HG02678 (cell line): ENCODE results near the gene UTS2R.
"Not testable (repeated sequence)": the region's sequence is repeated elsewhere in the genome, so short reads cannot be mapped to it uniquely, and the experiment has no call there.

ENCODE experiments used
- ATAC-seq: cut with Tn5 transposase; IDR thresholded peaks from one replicate; pipeline ENCODE4 v1.9.1; 2021; ENCODE audit warnings: mild to moderate bottlenecking, moderate library complexity; ENCODE audit not compliant: unreplicated experiment

The UTS2R gene

DNA sequence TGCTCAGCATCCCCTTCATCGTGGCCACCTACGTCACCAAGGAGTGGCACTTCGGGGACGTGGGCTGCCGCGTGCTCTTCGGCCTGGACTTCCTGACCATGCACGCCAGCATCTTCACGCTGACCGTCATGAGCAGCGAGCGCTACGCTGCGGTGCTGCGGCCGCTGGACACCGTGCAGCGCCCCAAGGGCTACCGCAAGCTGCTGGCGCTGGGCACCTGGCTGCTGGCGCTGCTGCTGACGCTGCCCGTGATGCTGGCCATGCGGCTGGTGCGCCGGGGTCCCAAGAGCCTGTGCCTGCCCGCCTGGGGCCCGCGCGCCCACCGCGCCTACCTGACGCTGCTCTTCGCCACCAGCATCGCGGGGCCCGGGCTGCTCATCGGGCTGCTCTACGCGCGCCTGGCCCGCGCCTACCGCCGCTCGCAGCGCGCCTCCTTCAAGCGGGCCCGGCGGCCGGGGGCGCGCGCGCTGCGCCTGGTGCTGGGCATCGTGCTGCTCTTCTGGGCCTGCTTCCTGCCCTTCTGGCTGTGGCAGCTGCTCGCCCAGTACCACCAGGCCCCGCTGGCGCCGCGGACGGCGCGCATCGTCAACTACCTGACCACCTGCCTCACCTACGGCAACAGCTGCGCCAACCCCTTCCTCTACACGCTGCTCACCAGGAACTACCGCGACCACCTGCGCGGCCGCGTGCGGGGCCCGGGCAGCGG lies 3.2 kb downstream of the UTS2R start:
- no peak for ATAC-seq

DNA sequence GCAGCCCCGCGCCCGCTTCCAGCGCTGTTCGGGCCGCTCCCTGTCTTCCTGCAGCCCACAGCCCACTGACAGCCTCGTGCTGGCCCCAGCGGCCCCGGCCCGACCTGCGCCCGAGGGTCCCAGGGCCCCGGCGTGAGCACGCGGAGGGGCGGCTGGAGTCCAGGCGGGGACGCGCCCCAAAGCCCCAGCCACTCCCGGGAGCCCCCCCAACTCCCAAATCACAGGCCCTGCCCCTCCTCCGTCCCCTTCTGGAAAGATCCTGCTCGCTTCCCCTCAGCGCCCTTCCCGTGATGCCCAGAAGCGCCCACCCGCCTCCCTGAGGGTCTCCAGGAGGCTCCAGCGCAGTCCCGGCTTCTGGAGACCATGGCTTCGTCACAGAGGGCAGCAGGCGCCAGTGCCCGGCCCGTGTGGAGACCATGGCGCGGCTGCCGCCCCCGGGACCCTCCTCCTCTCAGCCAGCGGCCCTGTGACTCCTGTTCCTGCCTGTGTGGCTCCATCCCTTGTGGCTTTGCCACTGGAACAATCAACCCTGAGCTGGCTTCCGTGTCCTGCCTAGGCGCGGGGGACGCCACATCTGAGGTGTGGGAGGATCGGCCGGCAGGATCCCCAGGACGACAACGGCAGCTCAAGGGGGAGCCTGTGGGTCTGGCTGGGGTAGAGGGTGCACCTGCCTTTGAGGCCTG lies 3.9 kb downstream of the UTS2R start:
- no peak for ATAC-seq

DNA sequence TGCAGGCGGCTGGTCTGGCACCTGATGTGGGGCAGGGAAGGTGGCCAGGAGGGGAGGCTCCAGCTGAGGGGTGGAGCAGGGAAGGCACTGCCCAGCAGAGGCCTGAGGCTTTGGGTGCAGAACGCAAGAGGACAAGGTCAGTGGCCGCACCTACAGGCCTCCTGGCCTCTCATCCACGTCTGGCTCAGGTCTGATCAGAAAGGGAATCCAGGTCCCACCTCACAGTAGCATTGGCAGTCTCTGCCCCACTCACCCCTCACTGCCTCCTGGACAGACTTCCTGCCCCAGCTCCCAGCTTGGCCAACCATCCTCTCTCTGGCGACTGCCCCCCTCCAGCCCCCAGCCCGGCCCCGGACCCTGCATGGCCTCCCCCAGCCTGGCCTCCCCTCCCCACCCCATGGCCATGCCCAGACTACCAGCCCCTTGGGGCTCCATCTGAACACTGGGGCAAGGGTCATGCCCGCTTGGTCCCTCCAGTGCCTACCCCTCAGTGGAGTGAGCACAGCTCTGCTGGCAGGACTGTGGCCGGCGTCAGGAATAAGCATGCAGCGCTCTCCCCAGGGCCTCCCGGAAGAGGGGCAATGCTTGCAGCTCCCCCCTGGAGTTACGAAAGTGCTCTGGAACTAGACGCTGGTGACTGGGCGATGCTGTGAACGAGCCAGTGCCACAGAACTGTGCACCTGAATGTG lies 4.6 kb downstream of the UTS2R start:
- ATAC-seq: no peak

DNA sequence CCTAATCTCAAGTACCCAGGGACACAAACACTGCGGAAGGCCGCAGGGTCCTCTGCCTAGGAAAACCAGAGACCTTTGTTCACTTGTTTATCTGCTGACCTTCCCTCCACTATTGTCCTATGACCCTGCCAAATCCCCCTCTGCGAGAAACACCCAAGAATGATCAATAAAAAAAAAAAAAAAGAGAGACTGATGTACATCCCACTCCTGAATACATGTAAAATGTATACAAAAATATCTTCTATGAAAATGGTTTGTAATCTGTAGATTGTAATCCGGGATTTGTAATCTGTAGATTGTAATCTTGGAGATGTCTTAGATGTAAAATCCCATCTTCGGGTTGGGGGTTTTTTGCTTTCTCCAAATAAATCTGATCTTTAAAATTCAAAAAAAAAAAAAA lies 5.7 kb downstream of the UTS2R start:
- not testable (repeated sequence) for ATAC-seq

DNA sequence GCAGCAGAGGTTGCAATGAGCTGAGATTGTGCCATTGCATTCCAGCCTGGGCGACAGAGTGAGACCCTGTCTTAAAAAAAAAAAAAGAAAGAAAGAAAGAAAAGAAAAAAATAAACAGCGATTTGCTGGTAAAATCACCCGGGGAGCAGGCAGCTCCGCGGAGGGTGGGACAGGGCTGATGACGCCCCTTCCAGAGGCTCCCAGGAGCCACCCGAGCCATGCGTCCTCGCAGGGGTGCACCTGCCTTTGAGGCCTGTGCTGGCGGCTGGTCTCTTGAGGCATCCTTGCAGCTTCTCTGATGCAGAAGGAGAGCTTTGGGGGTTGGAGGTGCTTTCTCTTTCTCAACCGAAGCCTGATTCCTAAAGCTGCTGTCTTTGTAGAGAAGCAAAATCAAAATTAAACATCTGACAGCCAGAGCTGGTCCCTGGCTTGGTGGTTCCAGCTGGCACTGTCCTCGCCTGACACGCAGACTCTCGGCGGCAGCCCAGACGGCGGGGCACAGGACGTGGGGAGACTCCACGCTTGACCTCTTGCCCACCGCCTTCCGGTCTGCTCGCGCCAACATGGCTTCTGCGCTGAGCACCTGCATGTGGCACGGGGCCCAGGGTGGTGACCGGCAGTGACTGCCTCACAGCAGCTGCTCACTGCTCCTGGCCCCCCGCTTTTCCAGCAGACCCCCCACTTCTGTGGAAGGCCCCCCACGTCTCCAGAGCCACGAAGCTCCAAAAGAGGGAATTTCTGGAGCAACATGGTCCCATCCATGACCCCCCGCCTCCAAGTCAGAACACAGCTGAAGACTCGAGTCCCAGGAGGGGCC lies 6.6 kb downstream of the UTS2R start:
- no peak for ATAC-seq

DNA sequence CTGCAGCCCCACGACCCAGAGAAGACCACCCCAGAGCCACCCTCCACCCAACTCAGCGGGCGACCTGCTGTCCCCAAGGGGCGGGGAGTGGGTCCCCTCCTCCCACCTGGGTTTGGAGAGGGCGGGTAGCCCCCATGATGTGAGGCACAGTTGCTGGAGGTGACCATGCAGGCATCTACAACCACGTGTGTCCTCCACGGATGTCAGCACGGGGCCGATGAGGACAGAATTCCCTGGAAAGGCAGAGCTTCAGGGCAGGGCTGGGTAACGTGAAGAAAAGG lies 7.1 kb downstream of the UTS2R start:
- no peak for ATAC-seq

DNA sequence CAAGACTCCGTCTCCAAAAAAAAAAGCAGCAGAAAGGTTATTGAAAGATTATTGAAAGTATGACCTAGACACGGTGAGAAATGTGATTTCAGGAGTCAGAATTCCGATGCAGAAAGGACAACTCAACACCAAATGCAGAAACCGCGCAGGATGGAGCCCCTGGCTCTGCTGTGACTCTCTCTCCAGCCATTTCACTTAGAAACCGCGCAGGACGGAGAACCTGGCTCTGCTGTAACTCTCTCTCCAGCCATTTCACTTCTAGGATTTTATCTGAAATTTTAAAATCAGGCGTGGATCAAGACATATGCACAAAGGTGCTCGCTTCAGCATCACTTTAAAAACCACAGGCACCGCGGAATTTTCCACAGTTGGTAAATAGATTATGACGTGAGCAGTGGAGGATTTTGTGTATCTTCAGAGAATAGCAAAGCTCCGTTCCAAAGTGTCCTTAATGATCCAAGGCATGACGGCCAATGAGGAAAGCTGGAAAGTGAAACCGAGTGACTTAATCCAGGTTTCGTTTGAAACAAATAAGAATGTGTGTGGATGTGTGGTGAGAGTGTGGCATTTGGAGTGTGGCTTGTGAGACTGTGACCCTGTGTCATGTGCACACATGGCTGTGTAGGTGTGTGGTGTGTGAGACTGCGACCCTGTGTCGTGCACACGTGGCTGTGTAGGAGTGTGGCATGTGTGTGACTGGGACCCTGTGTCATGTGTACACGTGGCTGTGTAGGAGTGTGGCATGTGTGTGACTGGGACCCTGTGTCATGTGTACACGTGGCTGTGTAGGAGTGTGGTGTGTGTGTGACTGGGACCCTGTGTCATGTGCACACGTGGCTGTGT lies 9.5 kb downstream of the UTS2R start:
- ATAC-seq: no peak

DNA sequence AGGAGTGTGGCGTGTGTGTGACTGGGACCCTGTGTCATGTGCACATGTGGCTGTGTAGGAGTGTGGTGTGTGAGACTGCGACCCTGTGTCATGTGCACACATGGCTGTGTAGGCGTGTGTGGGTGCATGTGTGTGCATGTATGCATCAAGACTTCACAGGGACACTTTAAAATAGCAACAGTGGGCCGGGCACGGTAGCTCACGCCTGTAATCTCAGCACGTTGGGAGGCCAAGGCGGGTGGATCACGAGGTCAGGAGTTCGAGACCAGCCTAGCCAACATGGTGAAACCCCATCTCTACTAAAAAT lies 10.1 kb downstream of the UTS2R start:
- not testable (repeated sequence) for ATAC-seq

DNA sequence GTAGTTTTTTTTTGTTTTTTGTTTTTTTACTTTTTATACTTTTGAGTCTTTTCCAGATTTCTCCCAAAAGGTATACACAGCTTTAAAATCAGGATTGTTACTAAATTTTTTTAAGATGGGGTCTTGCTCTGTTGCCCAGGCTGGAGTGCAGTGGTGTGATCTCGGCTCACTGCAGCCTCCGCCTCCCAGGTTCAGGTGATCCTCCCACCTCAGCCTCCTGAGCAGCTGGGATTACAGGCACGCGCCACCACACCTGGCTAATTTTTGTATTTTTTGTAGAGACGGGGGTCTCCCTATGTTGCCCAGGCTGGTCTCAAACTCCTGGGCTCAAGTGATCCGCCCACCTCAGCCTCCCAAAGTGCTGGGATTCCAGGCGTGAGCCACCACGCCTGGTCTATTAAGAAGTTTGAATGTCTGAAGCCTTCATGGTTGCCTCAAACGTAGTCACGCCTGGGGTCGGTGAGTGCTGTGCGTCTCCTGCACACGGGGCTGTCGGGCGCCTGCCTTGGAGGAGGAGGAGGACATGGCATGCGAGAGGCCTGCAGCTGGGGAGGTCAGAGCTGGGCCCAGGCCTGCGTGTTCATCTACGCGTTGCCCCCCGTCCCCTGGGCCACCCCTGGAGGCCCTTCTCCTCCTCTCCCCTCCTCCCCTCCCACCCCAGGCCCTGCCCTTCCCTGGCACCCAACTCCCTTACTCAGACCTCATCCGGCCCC lies 10.8 kb downstream of the UTS2R start:
- not testable (repeated sequence) for ATAC-seq

DNA sequence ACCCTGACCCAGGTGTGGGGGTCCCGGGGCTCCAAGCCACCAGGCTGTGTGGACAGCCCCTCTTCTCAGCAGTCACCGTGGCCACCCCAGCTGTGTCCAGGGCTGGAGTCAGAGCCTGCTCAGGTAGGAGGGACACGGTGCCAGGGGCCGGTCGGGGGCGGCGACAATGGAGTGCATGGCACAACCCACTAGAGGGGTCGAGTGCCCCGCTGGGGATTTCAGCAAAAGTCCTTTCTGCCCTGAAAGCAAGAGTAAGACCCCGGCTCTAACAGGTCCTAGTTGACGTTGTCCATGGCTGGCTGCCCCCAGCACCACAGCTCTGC lies 11.3 kb downstream of the UTS2R start:
- no peak for ATAC-seq

DNA sequence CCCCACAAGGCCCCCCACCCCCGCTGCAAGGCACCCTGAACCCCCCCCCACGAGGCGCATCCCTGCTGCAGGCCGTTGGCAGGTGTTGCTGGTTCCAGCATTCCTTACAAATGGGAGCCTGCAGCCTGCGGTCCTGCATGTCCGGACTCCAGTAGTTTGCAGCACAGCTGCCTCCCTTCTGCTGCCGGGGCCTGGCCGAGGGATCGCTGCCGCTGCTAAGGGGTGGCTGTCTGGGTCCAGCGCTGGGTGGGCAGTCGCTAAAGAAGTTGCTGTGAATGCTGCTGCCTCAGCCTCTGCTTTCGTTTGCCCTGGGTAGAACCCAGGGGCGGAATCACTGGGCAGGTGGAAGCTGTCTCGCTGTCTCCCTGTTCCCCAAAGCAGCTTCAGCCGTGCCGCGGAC lies 11.8 kb downstream of the UTS2R start:
- no peak for ATAC-seq

DNA sequence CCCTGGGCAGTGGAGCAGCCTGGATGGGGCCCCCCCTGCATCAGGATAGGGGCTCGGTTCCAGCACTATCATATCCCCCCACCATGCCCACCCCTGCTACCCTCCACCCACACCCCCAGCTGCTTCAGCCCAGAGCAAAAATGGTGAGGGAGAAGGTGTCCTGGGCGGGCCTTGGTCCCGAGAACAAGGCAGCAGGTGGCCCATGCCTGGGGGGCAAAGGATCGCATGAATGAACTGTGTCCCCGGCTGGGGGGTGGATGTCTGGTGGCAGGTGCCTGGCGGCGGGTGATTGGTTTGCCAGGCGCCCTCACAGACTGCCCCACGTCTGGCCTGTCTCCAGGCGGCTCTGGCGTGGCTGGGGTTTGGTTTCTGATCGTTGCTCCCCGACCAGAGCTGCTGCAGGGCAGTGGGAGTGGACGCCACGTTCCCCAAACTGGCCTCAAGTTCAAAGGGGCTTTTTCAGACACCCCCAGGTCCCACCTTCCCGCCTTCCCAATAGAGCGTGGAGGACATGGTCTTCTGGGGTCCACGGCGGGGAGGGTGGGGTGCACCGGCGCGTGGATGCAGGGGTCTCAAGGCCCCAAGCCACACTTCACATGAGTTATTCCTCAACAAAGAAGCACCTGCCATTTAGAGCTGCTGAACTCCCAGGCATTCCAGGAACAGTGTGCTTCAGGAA lies 12.6 kb downstream of the UTS2R start:
- ATAC-seq: no peak

DNA sequence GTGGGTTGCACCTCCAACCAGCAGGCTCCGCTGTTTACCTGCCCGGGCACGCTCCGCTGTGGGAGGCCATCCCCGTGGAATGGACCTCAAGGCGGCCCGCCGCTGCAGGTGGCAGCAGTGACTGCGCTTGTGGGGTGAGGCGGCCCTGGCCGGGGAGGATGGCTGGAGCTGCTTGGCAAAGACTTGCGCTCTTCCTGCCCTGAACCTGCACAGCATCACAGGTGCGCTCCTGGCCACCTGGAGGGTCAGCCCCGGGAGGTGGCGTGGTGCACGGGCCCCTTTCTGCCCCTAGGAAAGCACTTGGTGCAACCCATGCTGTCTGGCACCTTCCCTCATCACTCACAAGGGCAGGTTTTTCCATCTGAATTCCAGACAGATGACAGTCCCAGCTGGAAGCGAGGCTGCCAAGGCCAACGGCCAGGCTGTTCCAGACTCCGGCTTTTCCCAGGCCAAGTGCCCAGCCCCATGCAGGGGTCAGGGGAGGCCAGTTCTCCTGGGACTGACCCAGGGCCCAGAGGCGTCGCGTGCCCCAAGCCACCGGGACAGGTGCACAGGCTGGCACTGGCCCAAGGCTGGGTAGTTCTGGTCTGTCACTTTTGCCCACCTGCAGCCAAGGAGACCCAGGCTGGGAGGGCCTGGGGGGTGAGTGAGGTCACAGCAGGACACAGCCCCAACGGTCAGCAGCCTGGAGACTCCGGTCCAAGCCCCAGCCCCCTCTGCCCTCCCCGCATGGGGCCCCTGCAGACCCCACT lies 13.3 kb downstream of the UTS2R start:
- no peak for ATAC-seq

DNA sequence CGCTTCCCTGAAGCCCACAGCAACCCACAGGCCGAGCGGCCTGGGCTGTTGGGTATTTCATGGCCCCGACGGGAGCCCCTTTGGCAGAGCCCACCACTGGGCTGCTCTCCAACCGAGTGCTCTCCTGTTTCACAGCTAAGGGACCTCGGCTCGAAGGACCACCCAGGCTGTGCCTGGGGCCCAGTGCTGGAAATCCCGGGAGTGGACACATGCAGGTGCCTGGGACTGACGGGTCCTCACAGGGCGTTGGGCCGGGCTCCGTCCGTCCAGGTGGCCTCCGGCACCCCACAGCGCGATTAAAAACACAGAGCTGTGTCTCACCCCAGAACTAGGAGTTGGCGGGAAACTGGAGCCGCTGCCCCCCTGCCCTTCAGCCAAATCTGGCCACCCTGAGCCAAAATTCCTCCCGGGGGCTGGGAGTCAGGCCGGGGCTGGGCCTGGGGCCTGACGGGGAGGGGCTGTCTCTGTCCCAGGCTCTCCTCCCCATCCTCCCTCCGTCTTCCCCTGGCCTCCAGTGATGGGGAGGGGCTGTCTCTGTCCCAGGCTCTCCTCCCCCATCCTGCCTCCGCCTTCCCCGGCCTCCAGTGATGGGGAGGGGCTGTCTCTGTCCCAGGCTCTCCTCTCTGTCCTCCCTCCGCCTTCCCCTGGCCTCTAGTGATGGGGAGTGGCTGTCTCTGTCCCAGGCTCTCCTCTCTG lies 14.1 kb downstream of the UTS2R start:
- no peak for ATAC-seq

DNA sequence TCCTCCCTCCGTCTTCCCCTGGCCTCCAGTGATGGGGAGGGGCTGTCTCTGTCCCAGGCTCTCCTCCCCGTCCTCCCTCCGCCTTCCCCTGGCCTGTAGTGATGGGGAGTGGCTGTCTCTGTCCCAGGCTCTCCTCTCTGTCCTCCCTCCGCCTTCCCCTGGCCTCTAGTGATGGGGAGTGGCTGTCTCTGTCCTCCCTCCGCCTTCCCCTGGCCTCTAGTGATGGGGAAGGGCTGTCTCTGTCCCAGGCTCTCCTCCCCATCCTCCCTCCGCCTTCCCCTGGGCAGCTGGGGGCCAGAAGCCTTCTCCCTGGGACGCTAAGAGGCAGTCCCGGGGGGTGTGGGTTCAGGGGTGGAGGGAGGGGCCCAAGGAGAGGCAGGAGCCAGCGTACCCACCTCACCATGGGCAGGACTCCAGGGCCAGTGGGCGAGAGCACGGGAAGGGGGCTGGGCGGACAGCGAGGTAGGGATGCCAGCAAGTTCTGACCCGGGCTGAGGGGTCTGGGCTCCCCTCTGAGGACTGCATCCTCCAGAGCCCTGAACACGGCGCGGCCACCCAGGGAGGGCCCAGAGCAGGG lies 14.8 kb downstream of the UTS2R start:
- no peak for ATAC-seq

DNA sequence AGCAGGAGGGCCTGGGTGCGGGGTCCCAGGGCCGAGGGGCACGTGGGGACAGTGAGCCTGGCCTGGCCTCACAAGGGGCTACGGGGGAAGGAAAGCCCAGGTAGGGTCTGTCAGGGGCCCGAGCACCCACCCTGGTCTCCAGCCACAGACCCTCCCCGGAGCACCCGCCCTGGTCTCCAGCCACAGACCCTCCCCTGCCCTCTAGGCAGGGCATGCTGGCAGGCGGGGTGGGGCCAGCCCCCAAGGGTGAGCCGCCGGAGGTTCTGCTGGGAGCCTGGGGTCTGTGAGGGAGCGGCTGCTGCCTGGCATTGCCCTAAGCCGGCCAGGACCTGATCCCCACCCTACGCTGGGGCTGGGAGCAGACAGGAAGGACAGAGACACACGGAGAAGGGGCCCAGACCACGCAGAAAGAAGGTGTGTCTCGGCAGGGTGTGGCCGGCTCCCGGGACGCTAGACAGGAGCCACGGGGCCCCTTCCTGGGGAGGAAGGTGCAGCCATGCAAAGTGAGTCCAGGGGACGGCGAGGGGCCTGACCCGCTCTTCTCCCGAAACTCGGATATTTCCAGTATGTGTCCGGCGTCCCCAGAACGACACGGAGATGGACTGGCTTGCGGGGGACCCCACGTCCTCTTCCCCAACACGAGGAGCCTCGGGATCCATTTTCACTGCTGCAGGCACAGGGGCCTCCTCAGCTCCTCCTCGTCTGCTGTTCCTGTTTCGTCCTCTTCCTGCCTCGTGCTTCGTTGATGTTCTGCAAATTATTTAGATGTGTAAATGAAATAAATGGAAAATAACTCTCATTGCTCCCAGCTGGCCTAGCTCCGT lies 15.5 kb downstream of the UTS2R start:
- ATAC-seq: no peak

DNA sequence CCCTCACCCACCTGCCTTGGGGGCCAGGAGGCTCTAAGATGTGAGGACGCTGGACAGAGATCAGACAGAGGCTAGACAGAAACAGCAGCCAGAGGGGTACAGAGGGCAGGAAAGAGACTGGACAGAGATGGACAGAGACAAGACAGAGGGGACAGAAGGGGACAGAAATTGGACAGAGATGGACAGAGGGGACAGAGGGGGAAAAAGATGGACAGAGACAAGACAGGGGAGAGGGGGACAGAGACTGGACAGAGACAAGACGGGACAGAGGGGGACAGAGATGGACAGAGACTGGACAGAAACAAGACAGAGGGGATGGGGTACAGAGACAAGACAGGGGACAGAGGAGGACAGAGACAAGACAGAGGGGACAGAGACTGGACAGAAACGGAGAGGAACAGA lies 16.1 kb downstream of the UTS2R start:
- no peak for ATAC-seq
